ENCODE data around the gene LRBA. TPM values are rescaled to one million over a fixed set of nuclear protein-coding genes. Genes with fewer than 3 reads are reported as not detected.

LRBA gene
- total RNA-seq, 2 donors from 2014 or later = 50.1 to 59.9 TPM

DNA sequence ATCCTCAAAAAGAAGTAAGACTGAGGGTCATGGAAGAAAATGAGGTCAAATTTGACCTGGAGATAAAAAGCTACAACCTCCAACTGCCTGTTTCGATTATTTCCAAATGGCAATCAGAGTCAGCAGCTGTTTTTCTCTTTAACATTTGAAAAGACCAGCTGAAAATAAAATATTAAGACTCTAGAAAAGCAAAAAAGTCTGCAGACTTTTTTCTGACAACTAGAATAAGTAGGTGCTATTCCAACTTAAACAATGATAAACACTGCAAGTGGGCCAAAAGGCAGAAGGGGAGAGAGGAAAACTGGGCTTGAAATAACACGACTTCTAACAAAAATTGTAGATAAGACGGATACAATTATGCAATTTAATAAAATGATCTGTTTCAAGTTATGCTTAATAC, 110.4 kb downstream of the LRBA start:
- H3K36me3 ChIP-seq (replicated peaks in 1 of 2; ENCODE audit: insufficient read depth in 1 of 2, low read depth in 2 of 2) = peaks cover 0 to 3% of the 10 kb centered on the region in 2 donors
- TF ChIP-seq, protein P1, sequence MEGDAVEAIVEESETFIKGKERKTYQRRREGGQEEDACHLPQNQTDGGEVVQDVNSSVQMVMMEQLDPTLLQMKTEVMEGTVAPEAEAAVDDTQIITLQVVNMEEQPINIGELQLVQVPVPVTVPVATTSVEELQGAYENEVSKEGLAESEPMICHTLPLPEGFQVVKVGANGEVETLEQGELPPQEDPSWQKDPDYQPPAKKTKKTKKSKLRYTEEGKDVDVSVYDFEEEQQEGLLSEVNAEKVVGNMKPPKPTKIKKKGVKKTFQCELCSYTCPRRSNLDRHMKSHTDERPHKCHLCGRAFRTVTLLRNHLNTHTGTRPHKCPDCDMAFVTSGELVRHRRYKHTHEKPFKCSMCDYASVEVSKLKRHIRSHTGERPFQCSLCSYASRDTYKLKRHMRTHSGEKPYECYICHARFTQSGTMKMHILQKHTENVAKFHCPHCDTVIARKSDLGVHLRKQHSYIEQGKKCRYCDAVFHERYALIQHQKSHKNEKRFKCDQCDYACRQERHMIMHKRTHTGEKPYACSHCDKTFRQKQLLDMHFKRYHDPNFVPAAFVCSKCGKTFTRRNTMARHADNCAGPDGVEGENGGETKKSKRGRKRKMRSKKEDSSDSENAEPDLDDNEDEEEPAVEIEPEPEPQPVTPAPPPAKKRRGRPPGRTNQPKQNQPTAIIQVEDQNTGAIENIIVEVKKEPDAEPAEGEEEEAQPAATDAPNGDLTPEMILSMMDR (IDR thresholded peaks at IDR 0.05) = no peak
- no peak for TF ChIP-seq POLR2A (IDR thresholded peaks at IDR 0.05)
- H3K9me3 ChIP-seq = no peaks in the 10 kb centered on the region
- no peak for DNase-seq
- intact Hi-C loops (cut with DNase I) = no loop called here
- H3K27me3 ChIP-seq = no peaks in the 10 kb centered on the region
- no peak overlapping the region for H3K4me3 ChIP-seq
- H3K27ac ChIP-seq = no peak overlapping the region
- no peaks in the 10 kb centered on the region for H3K4me1 ChIP-seq
- no peak for ATAC-seq
- WGBS, 2 donors = 77 to 80% methylated on average over 3 of the region's 3 CpGs

DNA sequence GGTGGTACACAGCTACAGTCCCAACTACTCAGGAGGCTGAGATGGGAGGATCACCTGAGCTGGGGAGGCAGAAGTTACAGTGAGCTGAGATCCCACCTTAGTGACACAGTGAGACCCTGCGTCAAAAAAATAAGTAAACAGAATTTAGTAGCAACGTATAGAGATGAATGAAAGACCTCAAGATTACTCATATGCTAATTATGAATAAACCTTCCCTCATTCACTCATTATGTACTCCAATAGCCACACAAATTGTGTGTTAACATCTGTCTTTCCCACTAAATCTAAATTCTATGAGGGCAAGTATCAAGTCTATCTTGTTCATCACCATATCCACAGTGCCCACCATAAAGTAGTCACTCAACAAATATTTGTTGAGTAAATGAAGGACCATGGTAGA, 111.5 kb downstream of the LRBA start:
- no peak for DNase-seq
- Histone ChIP-seq H3K4me3 (no peak overlapping the region), H3K36me3 (replicated peaks in 1 of 2; ENCODE audit: insufficient read depth in 1 of 2, low read depth in 2 of 2) (peaks cover 0 to 3% of the 10 kb centered on the region in 2 donors), H3K9me3 (no peaks in the 10 kb centered on the region), H3K27me3 (no peaks in the 10 kb centered on the region), H3K4me1 (no peaks in the 10 kb centered on the region), H3K27ac (no peak overlapping the region)
- intact Hi-C loops (cut with DNase I) = no loop called here
- no peak for ATAC-seq
- WGBS, 2 donors = 91 to 95% methylated on average over 2 of the region's 2 CpGs
- TF ChIP-seq, protein P1 (IDR thresholded peaks at IDR 0.05) = no peak
- TF ChIP-seq POLR2A (IDR thresholded peaks at IDR 0.05) = no peak

DNA sequence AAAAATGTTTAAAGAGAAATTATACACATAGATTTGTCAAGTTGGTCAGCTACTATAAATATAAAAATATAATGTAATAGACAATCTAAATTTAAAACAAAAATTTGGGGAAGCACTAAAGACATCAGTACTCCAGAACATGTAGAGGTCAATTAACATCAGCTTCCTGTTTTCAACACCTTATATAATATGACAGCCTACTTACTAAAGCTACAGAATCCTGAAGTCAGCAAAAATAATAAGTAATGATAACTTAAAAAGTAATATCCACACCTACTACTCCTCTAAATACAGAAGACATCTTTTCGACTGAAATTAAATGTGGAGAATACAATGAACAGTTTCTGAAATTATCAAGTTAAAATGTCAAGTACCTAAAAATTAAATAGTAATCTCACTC, 118.6 kb downstream of the LRBA start:
- intact Hi-C loops (cut with DNase I) = no loop called here
- no peak overlapping the region for H3K27ac ChIP-seq
- no peak for TF ChIP-seq POLR2A (IDR thresholded peaks at IDR 0.05)
- TF ChIP-seq, protein P1 (IDR thresholded peaks at IDR 0.05) = no peak
- WGBS, 2 donors = 83 to 94% methylated on average over 1 of the region's 1 CpG
- no peaks in the 10 kb centered on the region for H3K36me3 ChIP-seq (replicated peaks in 1 of 2; ENCODE audit: insufficient read depth in 1 of 2, low read depth in 2 of 2)
- H3K27me3 ChIP-seq = no peaks in the 10 kb centered on the region
- H3K4me3 ChIP-seq = no peak overlapping the region
- no peaks in the 10 kb centered on the region for H3K4me1 ChIP-seq
- ATAC-seq = no peak
- DNase-seq = no peak
- H3K9me3 ChIP-seq = no peaks in the 10 kb centered on the region

DNA sequence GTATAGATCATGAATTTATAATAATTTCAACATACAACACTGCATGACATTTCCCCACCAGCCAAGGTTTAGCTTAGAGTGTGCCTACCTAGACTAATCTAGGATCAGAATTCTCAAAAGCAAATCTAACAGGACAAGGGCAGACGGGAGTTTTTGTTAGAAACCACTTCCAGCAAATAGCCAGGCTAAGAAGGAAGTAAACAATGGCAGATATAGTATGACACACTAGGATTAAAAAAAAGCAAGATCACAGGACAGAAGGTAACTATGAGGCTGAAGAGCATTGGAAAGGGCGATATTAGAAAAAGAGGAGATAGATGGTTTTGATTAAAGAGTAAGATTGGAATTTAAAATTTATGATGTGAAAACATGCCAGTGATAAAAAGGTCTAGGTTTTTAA, 124.8 kb downstream of the LRBA start:
- intact Hi-C loops (cut with DNase I) = no loop called here
- no peaks in the 10 kb centered on the region for H3K36me3 ChIP-seq (replicated peaks in 1 of 2; ENCODE audit: insufficient read depth in 1 of 2, low read depth in 2 of 2)
- no peak overlapping the region for H3K27ac ChIP-seq
- no peaks in the 10 kb centered on the region for H3K27me3 ChIP-seq
- no peaks in the 10 kb centered on the region for H3K9me3 ChIP-seq
- ATAC-seq (no peak), DNase-seq (no peak)
- WGBS, 2 donors = 69 to 78% methylated on average over 2 of the region's 2 CpGs
- no peak overlapping the region for H3K4me3 ChIP-seq
- TF ChIP-seq, protein P1 (IDR thresholded peaks at IDR 0.05) = no peak
- TF ChIP-seq POLR2A (IDR thresholded peaks at IDR 0.05) = no peak
- H3K4me1 ChIP-seq = no peaks in the 10 kb centered on the region

DNA sequence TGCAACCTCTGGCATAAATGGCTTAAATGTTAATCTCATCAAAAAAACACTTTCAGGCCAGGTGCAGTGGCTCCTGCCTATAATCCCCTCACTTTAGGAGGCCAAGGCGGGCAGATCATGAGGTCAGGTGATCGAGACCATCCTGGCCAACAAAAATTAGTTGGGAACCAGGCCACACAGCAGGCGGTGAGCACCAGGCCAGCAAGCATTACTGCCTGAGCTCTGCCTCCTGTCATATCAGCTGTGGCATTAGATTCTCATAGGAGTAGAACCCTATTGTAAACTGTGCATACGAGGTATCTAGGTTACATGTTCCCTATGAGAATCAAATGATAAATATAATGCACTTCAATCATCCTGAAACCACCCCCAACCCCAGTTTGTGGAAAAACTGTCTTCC, 125.8 kb downstream of the LRBA start:
- Histone ChIP-seq H3K27me3 (no peaks in the 10 kb centered on the region), H3K4me1 (no peaks in the 10 kb centered on the region), H3K9me3 (no peaks in the 10 kb centered on the region), H3K4me3 (no peak overlapping the region), H3K36me3 (replicated peaks in 1 of 2; ENCODE audit: insufficient read depth in 1 of 2, low read depth in 2 of 2) (no peaks in the 10 kb centered on the region), H3K27ac (no peak overlapping the region)
- intact Hi-C loops (cut with DNase I) = no loop called here
- no peak for DNase-seq
- ATAC-seq = no peak
- no peak for TF ChIP-seq POLR2A (IDR thresholded peaks at IDR 0.05)
- TF ChIP-seq, protein P1 (IDR thresholded peaks at IDR 0.05) = no peak
- WGBS, 2 donors = 93 to 100% methylated on average over 3 to 4 of the region's 4 CpGs

All from body of pancreas (tissue), 4 donors.